Activated CD4-positive, alpha-beta T cell treated with anti-CD3 and anti-CD28 coated beads, Interleukin-2, amount 50 U/mL, for 48 hours (primary cell): Measurements from ENCODE around the gene CCDC185.
"Not testable (repeated sequence)": the region's sequence is repeated elsewhere in the genome, so short reads cannot be mapped to it uniquely, and the experiment has no call there.

Experiments used
- DNase-seq, 2 experiments: peaks; one replicate each; pipeline ENCODE4 v3.0.0-alpha.2; 2020

The CCDC185 gene

GRCh38 chr1:223399393-223399792 is 6.2 kb downstream of the CCDC185 start:
- not testable (repeated sequence) for DNase-seq

DNA sequence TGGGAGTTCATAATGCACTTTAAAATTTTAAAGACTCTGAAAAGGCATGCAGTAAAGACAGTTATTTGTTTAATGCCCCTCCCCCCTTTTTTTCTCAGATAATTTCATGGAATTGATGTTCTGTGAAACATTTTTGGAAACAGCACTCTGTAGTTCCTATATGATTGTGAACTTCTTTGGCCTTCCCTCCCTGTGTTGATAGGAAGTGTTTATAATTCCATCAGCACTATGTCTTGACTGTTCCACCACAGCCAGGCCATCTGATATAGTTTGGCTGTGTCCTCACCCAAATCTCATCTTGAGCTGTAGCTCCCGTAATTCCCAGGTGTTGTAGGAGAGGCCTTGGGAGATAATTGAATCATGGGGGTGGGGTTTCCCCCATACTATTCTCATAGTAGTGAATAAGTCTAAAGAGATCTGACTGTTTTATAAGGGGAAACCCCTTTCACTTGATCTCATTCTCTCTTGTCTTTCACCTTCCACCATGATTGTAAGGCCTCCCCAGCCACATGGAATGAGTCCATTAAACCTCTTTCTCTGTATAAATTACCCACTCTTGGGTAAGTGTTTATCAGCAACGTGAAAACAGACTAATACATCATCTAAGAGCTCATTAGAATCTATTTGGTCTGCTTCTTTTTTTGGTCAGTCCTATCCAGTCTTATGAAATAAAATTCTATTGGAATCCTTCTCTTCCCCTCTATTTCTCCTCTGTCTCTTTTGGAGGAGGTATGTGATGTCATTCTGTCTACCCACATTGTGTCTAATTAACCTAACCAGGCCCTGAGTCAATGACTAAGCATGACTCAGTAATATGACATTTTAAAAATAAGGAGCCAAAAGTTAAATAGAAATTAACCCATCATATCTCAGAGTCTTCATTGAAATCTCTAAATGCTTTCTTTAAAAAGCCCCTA is 8.9 kb downstream of the CCDC185 start:
- no peak for DNase-seq

DNA sequence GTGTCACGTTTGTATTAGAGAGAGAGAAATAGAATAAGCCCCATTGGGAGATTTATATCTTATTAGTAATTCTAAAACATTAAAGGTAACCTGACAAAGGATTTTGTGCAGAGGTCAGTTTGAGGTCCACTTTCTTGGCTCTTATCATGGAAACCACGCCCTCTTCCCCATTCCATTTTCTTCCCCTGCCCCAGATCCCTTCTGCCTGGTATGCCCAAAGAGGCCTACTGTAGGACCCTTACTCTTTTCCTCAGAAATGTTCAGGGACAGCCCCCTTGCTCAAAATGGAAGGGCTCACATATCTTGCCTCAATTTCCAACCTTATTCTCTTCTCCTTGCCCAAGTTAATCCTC is 9.6 kb downstream of the CCDC185 start:
- no peak for DNase-seq

DNA sequence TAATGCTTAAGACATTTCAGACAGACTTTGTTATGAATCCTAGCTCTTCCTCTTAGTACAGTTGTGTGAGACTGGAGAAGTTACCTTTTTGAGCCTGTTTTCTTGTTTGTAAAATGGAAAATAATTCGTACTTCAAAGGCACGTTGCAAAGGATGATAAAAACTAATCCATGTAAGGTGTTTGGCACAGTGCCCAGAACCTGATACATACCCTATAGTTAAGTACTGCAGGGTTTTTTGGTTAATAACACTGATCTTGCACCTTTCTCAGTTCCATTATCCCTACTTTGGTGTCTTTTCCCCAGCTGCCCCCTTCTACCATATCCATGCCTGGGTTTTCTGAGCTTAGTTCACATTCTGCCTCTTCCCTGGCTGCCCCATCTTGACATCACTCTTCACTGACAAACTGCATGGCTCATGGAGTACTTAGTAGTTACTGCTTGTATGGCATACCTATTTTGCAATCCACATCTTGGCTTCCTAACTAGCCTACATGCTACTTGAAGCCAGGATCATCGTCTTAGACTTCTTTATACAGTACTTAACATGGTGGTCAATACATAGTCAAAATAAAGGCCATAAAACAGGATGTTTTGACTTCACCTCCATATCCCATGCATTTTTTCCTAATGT is 10.1 kb downstream of the CCDC185 start:
- DNase-seq = no peak

GRCh38 chr1:223405507-223405906 is 12.3 kb downstream of the CCDC185 start:
- DNase-seq = no peak

- DNase-seq = no peak
Measured at GRCh38 chr1:223410036-223410435, 16.8 kb downstream of the CCDC185 start.

- no peak for DNase-seq
Measured at GRCh38 chr1:223411309-223411708, 18.1 kb downstream of the CCDC185 start.

DNA sequence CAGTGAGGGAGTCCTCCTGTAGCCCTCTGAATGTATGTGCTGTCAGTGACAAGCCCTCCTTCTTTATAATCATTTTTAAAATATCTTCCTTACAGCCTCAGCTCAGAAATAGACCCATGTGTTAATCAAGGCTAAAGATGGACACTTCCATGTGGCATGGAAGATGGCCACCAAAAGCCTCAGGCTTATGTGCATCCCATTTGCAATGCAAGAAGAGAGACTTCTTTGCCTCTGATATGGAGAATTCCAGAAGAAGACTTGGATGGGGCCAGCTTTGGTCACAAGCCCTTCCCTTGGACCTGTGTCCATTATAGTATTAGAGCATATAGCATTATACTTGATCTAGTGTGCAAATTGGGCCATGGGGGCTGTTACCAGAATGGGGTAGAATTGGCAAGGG is 18.5 kb downstream of the CCDC185 start:
- DNase-seq = no peak

DNA sequence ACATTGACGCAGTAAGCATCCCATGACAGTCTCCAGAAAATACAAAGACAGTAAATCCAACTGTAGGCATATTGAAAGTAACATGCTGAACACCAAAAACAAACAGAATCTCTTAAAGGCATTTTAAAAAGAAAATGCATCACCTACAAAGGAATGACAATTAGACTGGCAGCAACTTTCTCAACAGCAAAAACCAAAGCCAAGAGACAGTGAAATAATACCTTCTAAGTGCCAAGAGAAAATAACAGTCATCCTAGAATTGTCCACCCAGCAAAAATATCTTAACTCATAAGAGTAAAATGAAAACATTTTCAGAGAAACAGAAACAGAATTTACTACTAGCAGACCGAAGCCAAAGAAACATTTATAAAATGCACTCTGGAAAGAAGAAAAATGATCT is 20.0 kb downstream of the CCDC185 start:
- no peak for DNase-seq

DNA sequence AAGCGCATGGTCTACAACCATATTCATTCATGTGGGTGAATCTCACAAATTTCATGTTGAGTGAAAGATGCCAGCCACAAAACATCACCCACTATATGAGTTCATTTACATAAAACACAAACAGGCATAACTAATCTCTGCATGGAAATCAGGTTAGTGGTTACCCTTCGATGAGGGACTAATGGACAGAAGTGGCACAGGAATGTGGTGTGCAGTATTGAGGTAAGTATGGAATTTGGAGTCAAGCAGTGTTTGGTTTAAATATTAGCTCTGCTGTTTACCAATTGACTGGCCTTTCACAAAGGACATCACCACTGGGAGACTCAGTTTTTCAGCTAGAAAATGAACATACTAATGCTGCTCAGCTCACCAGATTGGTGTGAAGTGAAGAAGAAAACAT is 24.2 kb downstream of the CCDC185 start:
- DNase-seq = no peak

GRCh38 chr1:223417903-223418663 is 24.9 kb downstream of the CCDC185 start:
- DNase-seq = no peak

GRCh38 chr1:223419115-223419514 is 25.9 kb downstream of the CCDC185 start:
- no peak for DNase-seq

DNA sequence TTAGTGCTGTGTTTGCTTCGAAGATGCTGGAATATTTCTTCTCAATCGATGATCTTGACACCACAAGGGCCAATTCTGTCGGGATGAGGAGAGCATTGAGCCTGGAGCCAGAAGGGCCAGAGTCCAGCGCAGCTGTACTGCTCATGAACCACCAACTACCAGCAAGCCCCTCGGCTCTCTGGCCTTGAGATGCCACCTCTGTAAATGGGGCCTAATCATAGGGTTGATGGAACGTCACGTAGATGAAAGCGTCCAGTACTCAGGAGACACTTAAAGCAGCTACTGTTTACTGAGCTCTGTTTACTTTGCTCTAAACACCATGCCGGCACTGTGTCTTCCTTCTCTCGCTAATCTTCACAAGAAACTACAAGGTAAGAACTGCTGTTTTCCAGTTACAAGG is 26.3 kb downstream of the CCDC185 start:
- no peak for DNase-seq

GRCh38 chr1:223421025-223421424 is 27.8 kb downstream of the CCDC185 start:
- DNase-seq = no peak

- no peak for DNase-seq
Measured at GRCh38 chr1:223421676-223422075, 28.5 kb downstream of the CCDC185 start.

DNA sequence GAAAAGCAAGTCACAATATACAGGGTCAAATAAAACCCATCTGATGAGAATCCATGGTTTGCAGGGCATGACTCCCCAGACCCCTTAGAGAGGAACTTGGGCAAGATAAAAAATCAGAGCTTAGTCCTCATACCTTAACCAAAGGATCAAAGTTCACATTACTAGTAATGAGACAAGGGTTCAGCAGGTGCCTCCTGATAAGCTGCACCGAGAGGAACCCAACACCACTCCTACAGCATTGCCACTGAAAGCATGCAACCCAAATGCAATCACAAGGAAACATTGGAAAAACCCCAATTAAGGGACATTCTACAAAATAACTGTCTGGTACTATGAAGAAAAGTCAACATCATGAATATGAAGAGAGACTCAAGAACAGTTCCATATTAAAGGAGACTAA is 29.7 kb downstream of the CCDC185 start:
- DNase-seq = no peak

- DNase-seq = no peak
Measured at GRCh38 chr1:223423641-223424233, 30.5 kb downstream of the CCDC185 start.

DNA sequence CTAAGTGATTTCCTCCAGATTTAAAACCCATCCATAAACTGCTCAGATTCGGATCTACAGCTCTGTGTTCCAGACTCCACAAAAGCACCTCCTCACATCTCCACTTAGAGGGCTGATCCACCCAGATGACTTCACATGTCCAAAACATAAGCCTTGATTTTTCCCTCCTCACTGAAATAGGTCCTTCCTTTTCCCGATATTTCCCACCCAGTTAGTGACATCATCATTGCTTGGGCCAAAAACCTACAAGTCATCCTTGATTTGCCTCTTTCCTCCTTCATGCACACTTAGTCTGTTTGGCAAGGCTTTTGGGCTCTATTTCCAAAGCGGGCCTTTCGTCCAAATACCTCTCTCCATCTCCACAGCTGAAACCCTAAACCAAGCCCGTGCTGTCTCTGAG is 32.3 kb downstream of the CCDC185 start:
- DNase-seq = no peak

DNA sequence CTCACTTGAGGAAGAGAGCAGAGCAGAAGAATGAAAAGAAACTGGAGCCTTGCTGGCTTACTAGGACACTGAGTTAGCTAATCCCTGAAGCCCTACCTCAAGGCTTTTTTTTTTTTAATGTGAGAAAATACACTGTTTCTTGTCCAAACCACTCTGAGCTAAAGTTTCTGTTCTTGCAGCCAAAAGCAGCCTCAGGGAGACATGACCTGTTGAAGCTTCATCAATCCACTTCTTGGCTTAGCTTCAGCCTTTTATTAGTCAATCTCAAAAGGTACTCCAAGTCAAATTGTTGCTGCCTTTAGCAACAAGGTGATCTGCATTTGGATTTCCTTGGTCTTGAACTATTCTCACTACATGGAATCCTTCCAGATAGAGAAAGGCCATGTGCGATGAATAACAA is 33.7 kb downstream of the CCDC185 start:
- no peak for DNase-seq

- no peak for DNase-seq
Measured at GRCh38 chr1:223429313-223429731, 36.1 kb downstream of the CCDC185 start.

DNA sequence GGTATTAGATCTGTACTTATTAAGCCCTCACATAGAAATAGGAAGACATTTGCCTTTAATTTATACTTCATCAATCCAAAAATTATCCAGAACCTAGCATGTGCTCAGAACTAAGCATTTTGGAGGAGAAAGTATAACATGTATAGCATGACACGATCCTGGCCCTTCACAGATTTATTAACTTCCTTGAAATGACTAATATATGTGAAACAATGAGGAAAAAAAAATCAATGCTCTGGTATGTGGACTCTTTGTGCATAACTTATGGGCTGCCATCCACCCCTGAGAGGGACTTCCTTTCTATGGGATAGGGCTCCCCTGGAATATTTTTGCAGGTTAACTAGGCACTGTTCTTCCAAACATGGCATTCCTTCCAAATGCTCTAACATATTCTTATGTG is 36.6 kb downstream of the CCDC185 start:
- DNase-seq = no peak

- DNase-seq = no peak
Measured at GRCh38 chr1:223430236-223430635, 37.0 kb downstream of the CCDC185 start.

GRCh38 chr1:223437151-223437550 is 43.9 kb downstream of the CCDC185 start:
- DNase-seq = no peak
